ENCODE results near the gene SCN10A. TPM values are rescaled to one million over a fixed set of nuclear protein-coding genes. Genes with fewer than 3 reads are reported as not detected.
A peak's percentile ranks its signal among the peaks of the same experiment; 100 is the strongest.

SCN10A gene
- total and polyA plus RNA-seq, 5 donors, result 0.07 to 0.31 (median 0.15) TPM; not detected in 1

- Histone ChIP-seq H3K4me1 (ENCODE audit: control insufficient read depth, insufficient read depth, low read length) (no peaks in the 10 kb centered on the region), H3K9me3 (ENCODE audit: control insufficient read depth, low read length) (no peaks in the 10 kb centered on the region), H3K27ac (ENCODE audit: low read length) (no peak overlapping the region), H3K27me3 (ENCODE audit: control insufficient read depth, insufficient read depth) (no peaks in the 10 kb centered on the region), H3K4me3 (ENCODE audit: low read length) (no peak overlapping the region)
- intact Hi-C loops (cut with DNase I), result no loop called here
- WGBS, result 64% methylated on average over 2 of the region's 2 CpGs
- ATAC-seq (no peak), DNase-seq (no peak)
Measured at GRCh38 chr3:38690185-38690584, 125.8 kb downstream of the SCN10A start.

GRCh38 chr3:38689774-38690173 is 126.2 kb downstream of the SCN10A start:
- intact Hi-C loops (cut with DNase I), result loop anchor here in 2 of 4 donors (10.0 kb wide), 2 partner anchors 145 to 155 kb away; no protein-coding TSS in a partner anchor

GRCh38 chr3:38689346-38689745 is 126.7 kb downstream of the SCN10A start:
- H3K27me3 ChIP-seq (ENCODE audit: control insufficient read depth, insufficient read depth), result no peaks in the 10 kb centered on the region
- DNase-seq (no peak), ATAC-seq (no peak)
- intact Hi-C loops (cut with DNase I), result loop anchor here in 2 of 4 donors (10.0 kb wide), 2 partner anchors 145 to 155 kb away; no protein-coding TSS in a partner anchor
- no peaks in the 10 kb centered on the region for H3K9me3 ChIP-seq (ENCODE audit: control insufficient read depth, low read length)
- 73% methylated on average over 4 of the region's 4 CpGs for WGBS
- H3K4me3 ChIP-seq (ENCODE audit: low read length), result no peak overlapping the region
- no peaks in the 10 kb centered on the region for H3K4me1 ChIP-seq (ENCODE audit: control insufficient read depth, insufficient read depth, low read length)
- no peak overlapping the region for H3K27ac ChIP-seq (ENCODE audit: low read length)

More at GRCh38 chr3:38689774-38690173, 126.2 kb downstream of the SCN10A start:
- 50% methylated on average over 3 of the region's 3 CpGs for WGBS
- H3K4me3 ChIP-seq (ENCODE audit: low read length), result no peak overlapping the region
- no peaks in the 10 kb centered on the region for H3K4me1 ChIP-seq (ENCODE audit: control insufficient read depth, insufficient read depth, low read length)
- H3K27ac ChIP-seq (ENCODE audit: low read length), result no peak overlapping the region
- H3K9me3 ChIP-seq (ENCODE audit: control insufficient read depth, low read length), result no peaks in the 10 kb centered on the region
- H3K27me3 ChIP-seq (ENCODE audit: control insufficient read depth, insufficient read depth), result no peaks in the 10 kb centered on the region
- ATAC-seq (peak in 1 of 2 donors; percentile 52), DNase-seq (no peak)

- Histone ChIP-seq H3K4me3 (ENCODE audit: low read length) (no peak overlapping the region), H3K27me3 (ENCODE audit: control insufficient read depth, insufficient read depth) (no peaks in the 10 kb centered on the region), H3K4me1 (ENCODE audit: control insufficient read depth, insufficient read depth, low read length) (no peaks in the 10 kb centered on the region), H3K27ac (ENCODE audit: low read length) (no peak overlapping the region), H3K9me3 (ENCODE audit: control insufficient read depth, low read length) (no peaks in the 10 kb centered on the region)
- intact Hi-C loops (cut with DNase I), result loop anchor here in 2 of 4 donors (10.0 kb wide), 2 partner anchors 147 to 157 kb away; no protein-coding TSS in a partner anchor
- DNase-seq (no peak), ATAC-seq (no peak)
- WGBS, result 57% methylated on average over 2 of the region's 2 CpGs
Measured at GRCh38 chr3:38687321-38687720, 128.7 kb downstream of the SCN10A start.

GRCh38 chr3:38684546-38684945 is 131.5 kb downstream of the SCN10A start:
- Histone ChIP-seq H3K4me1 (ENCODE audit: control insufficient read depth, insufficient read depth, low read length) (no peaks in the 10 kb centered on the region), H3K4me3 (ENCODE audit: low read length) (no peak overlapping the region), H3K27ac (ENCODE audit: low read length) (no peak overlapping the region), H3K27me3 (ENCODE audit: control insufficient read depth, insufficient read depth) (no peaks in the 10 kb centered on the region), H3K9me3 (ENCODE audit: control insufficient read depth, low read length) (no peaks in the 10 kb centered on the region)
- ATAC-seq (no peak), DNase-seq (no peak)
- 46% methylated on average over 5 of the region's 5 CpGs for WGBS
- intact Hi-C loops (cut with DNase I), result loop anchor here in 2 of 4 donors (10.0 kb wide), 2 partner anchors 150 to 160 kb away; no protein-coding TSS in a partner anchor

- no peaks in the 10 kb centered on the region for H3K4me1 ChIP-seq (ENCODE audit: control insufficient read depth, insufficient read depth, low read length)
- intact Hi-C loops (cut with DNase I), result no loop called here
Measured at GRCh38 chr3:38669668-38670067, 146.3 kb downstream of the SCN10A start.

GRCh38 chr3:38662544-38662943 is 153.5 kb downstream of the SCN10A start:
- Histone ChIP-seq H3K27me3 (ENCODE audit: control insufficient read depth, insufficient read depth) (no peaks in the 10 kb centered on the region), H3K4me3 (ENCODE audit: low read length) (no peak overlapping the region), H3K27ac (ENCODE audit: low read length) (no peak overlapping the region), H3K4me1 (ENCODE audit: control insufficient read depth, insufficient read depth, low read length) (no peaks in the 10 kb centered on the region), H3K9me3 (ENCODE audit: control insufficient read depth, low read length) (peaks cover 2% of the 10 kb centered on the region)
- 29% methylated on average over 4 of the region's 4 CpGs for WGBS
- ATAC-seq (no peak), DNase-seq (no peak)
- intact Hi-C loops (cut with DNase I), result no loop called here

More at GRCh38 chr3:38669668-38670067, 146.3 kb downstream of the SCN10A start:
- DNase-seq (no peak), ATAC-seq (no peak)
- Histone ChIP-seq H3K9me3 (ENCODE audit: control insufficient read depth, low read length) (no peaks in the 10 kb centered on the region), H3K27ac (ENCODE audit: low read length) (no peak overlapping the region), H3K27me3 (ENCODE audit: control insufficient read depth, insufficient read depth) (no peaks in the 10 kb centered on the region), H3K4me3 (ENCODE audit: low read length) (no peak overlapping the region)
- 24% methylated on average over 4 of the region's 4 CpGs for WGBS

- DNase-seq (no peak), ATAC-seq (peak; percentile 20 to 22)
- intact Hi-C loops (cut with DNase I), result loop anchor here in 1 of 4 donors (10.0 kb wide), 1 partner anchor 164 kb away; the partner anchor contains the start of gene EXOG
- no peak overlapping the region for H3K4me3 ChIP-seq (ENCODE audit: low read length)
- H3K27me3 ChIP-seq (ENCODE audit: control insufficient read depth, insufficient read depth), result no peaks in the 10 kb centered on the region
- H3K9me3 ChIP-seq (ENCODE audit: control insufficient read depth, low read length), result peaks cover 2% of the 10 kb centered on the region
- no peak overlapping the region for H3K27ac ChIP-seq (ENCODE audit: low read length)
- WGBS, result 8% methylated on average over 9 of the region's 9 CpGs
- H3K4me1 ChIP-seq (ENCODE audit: control insufficient read depth, insufficient read depth, low read length), result no peaks in the 10 kb centered on the region
Measured at GRCh38 chr3:38658841-38659240, 157.2 kb downstream of the SCN10A start.

GRCh38 chr3:38657369-38657768 is 158.6 kb downstream of the SCN10A start:
- Histone ChIP-seq H3K27me3 (ENCODE audit: control insufficient read depth, insufficient read depth) (no peaks in the 10 kb centered on the region), H3K4me1 (ENCODE audit: control insufficient read depth, insufficient read depth, low read length) (no peaks in the 10 kb centered on the region), H3K9me3 (ENCODE audit: control insufficient read depth, low read length) (no peaks in the 10 kb centered on the region), H3K27ac (ENCODE audit: low read length) (no peak overlapping the region), H3K4me3 (ENCODE audit: low read length) (no peak overlapping the region)
- DNase-seq, result no peak
- no peak for ATAC-seq
- intact Hi-C loops (cut with DNase I), result loop anchor here in 1 of 4 donors (10.0 kb wide), 1 partner anchor 163 kb away; the partner anchor contains the start of gene EXOG
- WGBS, result 63% methylated on average over 5 of the region's 5 CpGs

GRCh38 chr3:38655708-38656300 is 160.2 kb downstream of the SCN10A start:
- Histone ChIP-seq H3K4me1 (ENCODE audit: control insufficient read depth, insufficient read depth, low read length) (no peaks in the 10 kb centered on the region), H3K4me3 (ENCODE audit: low read length) (no peak overlapping the region), H3K27ac (ENCODE audit: low read length) (no peak overlapping the region), H3K27me3 (ENCODE audit: control insufficient read depth, insufficient read depth) (no peaks in the 10 kb centered on the region), H3K9me3 (ENCODE audit: control insufficient read depth, low read length) (no peaks in the 10 kb centered on the region)
- intact Hi-C loops (cut with DNase I), result loop anchor here in 1 of 4 donors (10.0 kb wide), 1 partner anchor 161 kb away; the partner anchor contains the start of gene EXOG
- 11% methylated on average over 7 of the region's 7 CpGs for WGBS
- ATAC-seq (peak in 1 of 2 donors; percentile 28), DNase-seq (no peak)

GRCh38 chr3:38653685-38654537 is 162.1 kb downstream of the SCN10A start:
- Histone ChIP-seq H3K4me3 (ENCODE audit: low read length) (no peak overlapping the region), H3K27ac (ENCODE audit: low read length) (no peak overlapping the region), H3K27me3 (ENCODE audit: control insufficient read depth, insufficient read depth) (no peaks in the 10 kb centered on the region), H3K4me1 (ENCODE audit: control insufficient read depth, insufficient read depth, low read length) (peaks cover 3% of the 10 kb centered on the region), H3K9me3 (ENCODE audit: control insufficient read depth, low read length) (no peaks in the 10 kb centered on the region)
- ATAC-seq, result no peak
- 86% methylated on average over 7 of the region's 7 CpGs for WGBS
- DNase-seq, result no peak
- intact Hi-C loops (cut with DNase I), result loop anchor here in 2 of 4 donors (5.0 to 10.0 kb wide), 2 partner anchors 157 to 159 kb away; partner anchors contain the start of gene EXOG (in 2 of the 2)

Measured in right cardiac atrium (tissue), 5 donors.